ENCODE measurements around the gene PDE1A.

The PDE1A gene

GRCh38 chr2:182384860-182385259 is 42.0 kb downstream of the PDE1A start:
- no peak for TF ChIP-seq CTCF (IDR thresholded peaks at IDR 0.05)
- no peak for DNase-seq
- Mint-ChIP-seq H3K4me1 (no peaks in the 10 kb centered on the region), H3K27me3 (ENCODE audit: low read depth, poor library complexity) (no peaks in the 10 kb centered on the region), H3K27ac (no peak overlapping the region), H3K9me3 (peaks cover 29% of the 10 kb centered on the region), H3K36me3 (ENCODE audit: low read depth) (no peaks in the 10 kb centered on the region), H3K4me3 (no peak overlapping the region)

- H3K36me3 Mint-ChIP-seq (ENCODE audit: low read depth) = no peaks in the 10 kb centered on the region
- H3K4me1 Mint-ChIP-seq = no peaks in the 10 kb centered on the region
These were observed 45.6 kb downstream of the PDE1A start for GRCh38 chr2:182381225-182381624.

GRCh38 chr2:182379241-182379640 is 47.6 kb downstream of the PDE1A start:
- TF ChIP-seq CTCF (IDR thresholded peaks at IDR 0.05) = no peak
- H3K4me3 Mint-ChIP-seq = no peak overlapping the region
- DNase-seq = no peak
- no peak overlapping the region for H3K27ac Mint-ChIP-seq
- peaks cover 24% of the 10 kb centered on the region for H3K9me3 Mint-ChIP-seq
- H3K4me1 Mint-ChIP-seq = no peaks in the 10 kb centered on the region
- H3K36me3 Mint-ChIP-seq (ENCODE audit: low read depth) = no peaks in the 10 kb centered on the region
- peaks cover 4% of the 10 kb centered on the region for H3K27me3 Mint-ChIP-seq (ENCODE audit: low read depth, poor library complexity)

More at GRCh38 chr2:182381225-182381624, 45.6 kb downstream of the PDE1A start:
- no peak for DNase-seq
- no peak for TF ChIP-seq CTCF (IDR thresholded peaks at IDR 0.05)
- H3K9me3 Mint-ChIP-seq = peaks cover 29% of the 10 kb centered on the region
- no peak overlapping the region for H3K4me3 Mint-ChIP-seq
- no peak overlapping the region for H3K27ac Mint-ChIP-seq
- H3K27me3 Mint-ChIP-seq (ENCODE audit: low read depth, poor library complexity) = no peaks in the 10 kb centered on the region

- H3K4me3 Mint-ChIP-seq = no peak overlapping the region
- H3K27ac Mint-ChIP-seq = no peak overlapping the region
- H3K36me3 Mint-ChIP-seq (ENCODE audit: low read depth) = no peaks in the 10 kb centered on the region
These were observed 48.1 kb downstream of the PDE1A start for GRCh38 chr2:182378759-182379158.

GRCh38 chr2:182377467-182377866 is 49.4 kb downstream of the PDE1A start:
- Mint-ChIP-seq H3K9me3 (peaks cover 20% of the 10 kb centered on the region), H3K4me3 (no peak overlapping the region), H3K27ac (no peak overlapping the region), H3K27me3 (ENCODE audit: low read depth, poor library complexity) (peaks cover 4% of the 10 kb centered on the region), H3K4me1 (no peaks in the 10 kb centered on the region), H3K36me3 (ENCODE audit: low read depth) (no peaks in the 10 kb centered on the region)
- no peak for DNase-seq
- TF ChIP-seq CTCF (IDR thresholded peaks at IDR 0.05) = no peak

More at GRCh38 chr2:182378759-182379158, 48.1 kb downstream of the PDE1A start:
- Mint-ChIP-seq H3K9me3 (peaks cover 20% of the 10 kb centered on the region), H3K27me3 (ENCODE audit: low read depth, poor library complexity) (peaks cover 4% of the 10 kb centered on the region), H3K4me1 (no peaks in the 10 kb centered on the region)
- no peak for DNase-seq
- no peak for TF ChIP-seq CTCF (IDR thresholded peaks at IDR 0.05)

- Mint-ChIP-seq H3K9me3 (peaks cover 20% of the 10 kb centered on the region), H3K36me3 (ENCODE audit: low read depth) (no peaks in the 10 kb centered on the region), H3K27ac (no peak overlapping the region), H3K4me1 (no peaks in the 10 kb centered on the region), H3K27me3 (ENCODE audit: low read depth, poor library complexity) (peaks cover 4% of the 10 kb centered on the region), H3K4me3 (no peak overlapping the region)
- no peak for TF ChIP-seq CTCF (IDR thresholded peaks at IDR 0.05)
- no peak for DNase-seq
These were observed 51.0 kb downstream of the PDE1A start for GRCh38 chr2:182375862-182376261.
